HG03457 (cell line): ENCODE results near the gene SH3RF2.
"Not testable (repeated sequence)": the region's sequence is repeated elsewhere in the genome, so short reads cannot be mapped to it uniquely, and the experiment has no call there.

Source experiments
- ATAC-seq: cut with Tn5 transposase; IDR thresholded peaks from one replicate; pipeline ENCODE4 v1.9.1; 2021; ENCODE audit warnings: moderate number of reproducible peaks; ENCODE audit not compliant: unreplicated experiment

The SH3RF2 gene

GRCh38 chr5:145948921-145949320 is 12.5 kb downstream of the SH3RF2 start:
- no peak for ATAC-seq

GRCh38 chr5:145949474-145949873 is 13.1 kb downstream of the SH3RF2 start:
- ATAC-seq: no peak

GRCh38 chr5:145951071-145951470 is 14.7 kb downstream of the SH3RF2 start:
- no peak for ATAC-seq

GRCh38 chr5:145953202-145953601 is 16.8 kb downstream of the SH3RF2 start:
- no peak for ATAC-seq

- not testable (repeated sequence) for ATAC-seq
These were observed 17.8 kb downstream of the SH3RF2 start for GRCh38 chr5:145954140-145954539.

- ATAC-seq: no peak
These were observed 21.0 kb downstream of the SH3RF2 start for GRCh38 chr5:145957388-145957787.

GRCh38 chr5:145958436-145958835 is 22.1 kb downstream of the SH3RF2 start:
- no peak for ATAC-seq

- no peak for ATAC-seq
These were observed 23.8 kb downstream of the SH3RF2 start for GRCh38 chr5:145960166-145960565.

GRCh38 chr5:145960848-145961600 is 24.6 kb downstream of the SH3RF2 start:
- ATAC-seq: no peak

- ATAC-seq: no peak
These were observed 25.6 kb downstream of the SH3RF2 start for GRCh38 chr5:145962001-145962400.

GRCh38 chr5:145964008-145964407 is 27.6 kb downstream of the SH3RF2 start:
- ATAC-seq: not testable (repeated sequence)

- ATAC-seq: no peak
These were observed 29.4 kb downstream of the SH3RF2 start for GRCh38 chr5:145965804-145966203.

- no peak for ATAC-seq
These were observed 30.9 kb downstream of the SH3RF2 start for GRCh38 chr5:145967296-145967695.

GRCh38 chr5:145968970-145969713 is 32.8 kb downstream of the SH3RF2 start:
- no peak for ATAC-seq

- no peak for ATAC-seq
These were observed 33.3 kb downstream of the SH3RF2 start for GRCh38 chr5:145969714-145970092.

- ATAC-seq: no peak
These were observed 34.7 kb downstream of the SH3RF2 start for GRCh38 chr5:145971108-145971507.

GRCh38 chr5:145971701-145972100 is 35.3 kb downstream of the SH3RF2 start:
- no peak for ATAC-seq

GRCh38 chr5:145975001-145975360 is 38.6 kb downstream of the SH3RF2 start:
- no peak for ATAC-seq

- ATAC-seq: peak; percentile 45
These were observed 39.1 kb downstream of the SH3RF2 start for GRCh38 chr5:145975361-145976066.

- peak; percentile 47 for ATAC-seq
These were observed 40.2 kb downstream of the SH3RF2 start for GRCh38 chr5:145976431-145977155.

GRCh38 chr5:145978171-145978570 is 41.8 kb downstream of the SH3RF2 start:
- no peak for ATAC-seq
